A549 treated with CORT108297 at 1 μM for 4 hours (cell line): ENCODE data around the gene OR5K2. TPM values are rescaled to one million over a fixed set of nuclear protein-coding genes. Genes with fewer than 3 reads are reported as not detected.

ENCODE experiments used
- total RNA-seq: library from RNA; stranded (reverse); fragments of 200-300 nt; extraction: Qiagen RNA extraction; gene quantifications from 5 replicates; pipeline ENCODE4 v1.2.3, GENCODE V29; 2022

The OR5K2 gene
- total RNA-seq = not detected in 5 replicates

GRCh38 chr3:98497381-98497780 lies at the start of gene OR5K2:
Gene OR5K2, plus strand, starts transcription at chr3:98497681. Its CDS starts 0 bp downstream, at chr3:98497681.

GRCh38 chr3:98462901-98463300 lies 34.6 kb upstream of the OR5K2 start, which contains the start of gene OR5K1:
Gene OR5K1, plus strand, starts transcription at chr3:98463201. Its CDS starts 6,376 bp downstream, at chr3:98469577.

GRCh38 chr3:98522544-98523281 lies 25.2 kb downstream of the OR5K2 start, which contains the start of gene CLDND1:
Gene CLDND1, minus strand, starts transcription at chr3:98522902. Its CDS starts 1,478 bp downstream, at chr3:98521424.

GRCh38 chr3:98531622-98532274 lies 34.3 kb downstream of the OR5K2 start, which contains the start of gene GPR15:
Gene GPR15, plus strand, starts transcription at chr3:98531978. Its CDS starts 56 bp downstream, at chr3:98532034.

Other genes starting within 250 kb of the OR5K2 start
- not detected in 5 replicates for gene OR5H6, start 233.4 kb upstream of the OR5K2 start, total RNA-seq
- gene OR5H2, start 215.2 kb upstream of the OR5K2 start, total RNA-seq = not detected in 5 replicates
- gene OR5K4, start 143.8 kb upstream of the OR5K2 start, total RNA-seq = not detected in 5 replicates
- gene OR5K3, start 107.0 kb upstream of the OR5K2 start, total RNA-seq = not detected in 5 replicates
- not detected in 5 replicates for gene OR5K1, start 34.5 kb upstream of the OR5K2 start, total RNA-seq
- 47.1 to 66.2 TPM (median 59.5 TPM) in 5 replicates for gene CLDND1, start 25.2 kb downstream of the OR5K2 start, total RNA-seq
- gene GPR15, start 34.3 kb downstream of the OR5K2 start, total RNA-seq = not detected in 5 replicates
- gene CPOX, start 95.9 kb downstream of the OR5K2 start, total RNA-seq = 18.7 to 24.8 TPM (median 22.3 TPM) in 5 replicates